Astrocyte (in vitro differentiated cells and primary cell): ENCODE data around the gene TMBIM4. TPM values are rescaled to one million over a fixed set of nuclear protein-coding genes. Genes with fewer than 3 reads are reported as not detected.

Experiments
- DNase-seq: peaks from one replicate; pipeline ENCODE4 v3.0.0-alpha.2; 2010; ENCODE audit warnings: low read depth
- FAIRE-seq: peaks from 2 replicates; lab custom pipeline; 2011; peaks lifted over from hg19 to GRCh38; lab: Jason Lieb, UNC
- H2AFZ ChIP-seq: 2 replicates; pipeline ENCODE4 v1.6.0; 2012; ENCODE audit warnings: low read depth, low read length, inconsistent platforms
- H3K27ac ChIP-seq: 2 replicates; pipeline ENCODE4 v1.5.1; 2011; ENCODE audit warnings: low read depth, low read length, inconsistent platforms
- H3K27me3 ChIP-seq: 2 replicates; pipeline ENCODE4 v1.6.0; 2011; ENCODE audit warnings: low read length, inconsistent platforms; ENCODE audit not compliant: insufficient read depth
- H3K36me3 ChIP-seq: 2 replicates; pipeline ENCODE4 v1.5.1; 2011; ENCODE audit warnings: low read length, inconsistent platforms; ENCODE audit not compliant: insufficient read depth
- H3K4me1 ChIP-seq: 2 replicates; pipeline ENCODE4 v1.5.1; 2011; ENCODE audit warnings: low read length, inconsistent platforms; ENCODE audit not compliant: insufficient read depth
- H3K4me2 ChIP-seq: 2 replicates; pipeline ENCODE4 v1.6.0; 2012; ENCODE audit warnings: low read length, inconsistent platforms
- H3K4me3 ChIP-seq: 2 replicates; pipeline ENCODE4 v1.5.1; 2011; ENCODE audit warnings: low read depth, mild to moderate bottlenecking, low read length, inconsistent platforms; ENCODE audit not compliant: insufficient read depth
- H3K79me2 ChIP-seq: 2 replicates; pipeline ENCODE4 v1.6.0; 2012; ENCODE audit warnings: mild to moderate bottlenecking, low read length, inconsistent platforms; ENCODE audit not compliant: insufficient read depth
- H3K9ac ChIP-seq: 2 replicates; pipeline ENCODE4 v1.6.0; 2012; ENCODE audit warnings: mild to moderate bottlenecking, low read length, inconsistent platforms
- H3K9me3 ChIP-seq: 2 replicates; pipeline ENCODE4 v1.5.1; 2012; ENCODE audit warnings: low read depth, mild to moderate bottlenecking, low read length, inconsistent platforms; ENCODE audit not compliant: insufficient read depth
- H4K20me1 ChIP-seq: 2 replicates; pipeline ENCODE4 v1.6.0; 2012; ENCODE audit warnings: low read length, inconsistent platforms; ENCODE audit not compliant: insufficient read depth
- H3K27ac Mint-ChIP-seq: one replicate; pipeline ENCODE4 v1.8.0; 2021; ENCODE audit warnings: mild to moderate bottlenecking, mixed read lengths; ENCODE audit not compliant: unreplicated experiment
- H3K27me3 Mint-ChIP-seq: one replicate; pipeline ENCODE4 v1.8.0; 2021; ENCODE audit warnings: low read depth, mixed read lengths; ENCODE audit not compliant: unreplicated experiment
- H3K36me3 Mint-ChIP-seq: one replicate; pipeline ENCODE4 v1.8.0; 2021; ENCODE audit warnings: low read depth, mixed read lengths; ENCODE audit not compliant: unreplicated experiment
- H3K4me1 Mint-ChIP-seq: one replicate; pipeline ENCODE4 v1.8.0; 2021; ENCODE audit warnings: low read depth, mixed read lengths; ENCODE audit not compliant: unreplicated experiment
- H3K4me3 Mint-ChIP-seq: one replicate; pipeline ENCODE4 v1.8.0; 2021; ENCODE audit warnings: mild to moderate bottlenecking, moderate library complexity, mixed read lengths; ENCODE audit not compliant: unreplicated experiment
- H3K9me3 Mint-ChIP-seq: one replicate; pipeline ENCODE4 v1.8.0; 2021; ENCODE audit warnings: mild to moderate bottlenecking, mixed read lengths; ENCODE audit not compliant: unreplicated experiment
- CTCF ChIP-seq: IDR thresholded peaks from 2 replicates; pipeline ENCODE4 v1.5.1; 2011; ENCODE audit warnings: low read depth, mild to moderate bottlenecking, inconsistent platforms, low read length, moderate library complexity; ENCODE audit not compliant: insufficient read depth
- EZH2 ChIP-seq: IDR thresholded peaks from 2 replicates; pipeline ENCODE4 v1.6.1; 2012; ENCODE audit warnings: mild to moderate bottlenecking, low read length, inconsistent platforms; ENCODE audit not compliant: insufficient read depth
- total RNA-seq: library from RNA; stranded (reverse); gene quantifications from 2 replicates; pipeline ENCODE4 v1.2.1, GENCODE V29; 2021

TMBIM4 gene
- total RNA-seq, 1 donor from 2014 or later = 41.5 TPM

GRCh38 chr12:66210840-66211239 lies 41.0 kb upstream of the TMBIM4 start:
- H3K4me3 ChIP-seq = no peak overlapping the region
- Mint-ChIP-seq H3K4me1 (no peaks in the 10 kb centered on the region), H3K4me3 (no peak overlapping the region), H3K9me3 (peaks cover 3% of the 10 kb centered on the region), H3K27ac (no peak overlapping the region), H3K27me3 (peaks cover 2% of the 10 kb centered on the region), H3K36me3 (no peaks in the 10 kb centered on the region)
- no peak overlapping the region for H3K4me2 ChIP-seq
- no peaks in the 10 kb centered on the region for H3K79me2 ChIP-seq
- DNase-seq (no peak), FAIRE-seq (no peak)
- no peaks in the 10 kb centered on the region for H3K27me3 ChIP-seq
- H4K20me1 ChIP-seq = no peaks in the 10 kb centered on the region
- H3K4me1 ChIP-seq = no peaks in the 10 kb centered on the region
- H3K9ac ChIP-seq = no peak overlapping the region
- TF ChIP-seq EZH2 (no peak), CTCF (no peak)
- H3K27ac ChIP-seq = no peak overlapping the region
- H3K36me3 ChIP-seq = no peaks in the 10 kb centered on the region
- H3K9me3 ChIP-seq = no peaks in the 10 kb centered on the region
- H2AFZ ChIP-seq = no peak overlapping the region

GRCh38 chr12:66206141-66206540 lies 36.3 kb upstream of the TMBIM4 start:
- H3K9me3 ChIP-seq = no peaks in the 10 kb centered on the region
- no peaks in the 10 kb centered on the region for H3K79me2 ChIP-seq
- H3K36me3 ChIP-seq = no peaks in the 10 kb centered on the region
- Mint-ChIP-seq H3K36me3 (no peaks in the 10 kb centered on the region), H3K27me3 (peaks cover 2% of the 10 kb centered on the region), H3K9me3 (no peaks in the 10 kb centered on the region), H3K4me3 (no peak overlapping the region), H3K27ac (no peak overlapping the region), H3K4me1 (no peaks in the 10 kb centered on the region)
- no peak overlapping the region for H3K4me2 ChIP-seq
- no peak overlapping the region for H2AFZ ChIP-seq
- no peak overlapping the region for H3K9ac ChIP-seq
- no peaks in the 10 kb centered on the region for H4K20me1 ChIP-seq
- no peaks in the 10 kb centered on the region for H3K4me1 ChIP-seq
- no peak overlapping the region for H3K4me3 ChIP-seq
- no peak overlapping the region for H3K27ac ChIP-seq
- TF ChIP-seq CTCF = no peak
- no peak for TF ChIP-seq EZH2
- H3K27me3 ChIP-seq = no peaks in the 10 kb centered on the region
- DNase-seq = no peak
- no peak for FAIRE-seq

- H3K27ac ChIP-seq = no peak overlapping the region
- H3K79me2 ChIP-seq = no peaks in the 10 kb centered on the region
- no peak overlapping the region for H2AFZ ChIP-seq
- Mint-ChIP-seq H3K4me1 (no peaks in the 10 kb centered on the region), H3K4me3 (no peak overlapping the region), H3K27me3 (peaks cover 2% of the 10 kb centered on the region), H3K9me3 (peaks cover 8% of the 10 kb centered on the region), H3K27ac (no peak overlapping the region), H3K36me3 (no peaks in the 10 kb centered on the region)
- H3K9ac ChIP-seq = no peak overlapping the region
- DNase-seq (no peak), FAIRE-seq (no peak)
- no peaks in the 10 kb centered on the region for H3K9me3 ChIP-seq
- H3K4me3 ChIP-seq = no peak overlapping the region
- no peaks in the 10 kb centered on the region for H3K36me3 ChIP-seq
- H3K4me1 ChIP-seq = no peaks in the 10 kb centered on the region
- TF ChIP-seq EZH2 (no peak), CTCF (no peak)
- no peaks in the 10 kb centered on the region for H4K20me1 ChIP-seq
- H3K27me3 ChIP-seq = no peaks in the 10 kb centered on the region
- no peak overlapping the region for H3K4me2 ChIP-seq
These were observed 34.0 kb upstream of the TMBIM4 start for GRCh38 chr12:66203820-66204219.
